ENCODE measurements around the gene SIL1.
"Not testable (repeated sequence)": the region's sequence is repeated elsewhere in the genome, so short reads cannot be mapped to it uniquely, and the experiment has no call there.

SIL1 gene

GRCh38 chr5:139062910-139063663, 135.1 kb downstream of the SIL1 start:
- DNase-seq: no peak

GRCh38 chr5:139061856-139062255, 136.3 kb downstream of the SIL1 start:
- DNase-seq: no peak

GRCh38 chr5:139061274-139061673, 136.9 kb downstream of the SIL1 start:
- DNase-seq: no peak

- DNase-seq: no peak
Measured at GRCh38 chr5:139058121-139058520, 140.0 kb downstream of the SIL1 start.

GRCh38 chr5:139057045-139057939, 140.9 kb downstream of the SIL1 start:
- DNase-seq: not testable (repeated sequence)

GRCh38 chr5:139052975-139053374, 145.2 kb downstream of the SIL1 start:
- DNase-seq: no peak

GRCh38 chr5:139051392-139051791, 146.8 kb downstream of the SIL1 start:
- DNase-seq: no peak

- no peak for DNase-seq
Measured at GRCh38 chr5:139050432-139050831, 147.7 kb downstream of the SIL1 start.

GRCh38 chr5:139049780-139050179, 148.4 kb downstream of the SIL1 start:
- no peak for DNase-seq

GRCh38 chr5:139046551-139046950, 151.6 kb downstream of the SIL1 start:
- no peak for DNase-seq

GRCh38 chr5:139043157-139043905, 154.8 kb downstream of the SIL1 start:
- DNase-seq: no peak

GRCh38 chr5:139040081-139040480, 158.1 kb downstream of the SIL1 start:
- DNase-seq: no peak

- no peak for DNase-seq
Measured at GRCh38 chr5:139038613-139039305, 159.4 kb downstream of the SIL1 start.

GRCh38 chr5:139037732-139038131, 160.4 kb downstream of the SIL1 start:
- DNase-seq: peak; percentile 19

GRCh38 chr5:139036332-139036731, 161.8 kb downstream of the SIL1 start:
- not testable (repeated sequence) for DNase-seq

GRCh38 chr5:139027150-139027549, 171.0 kb downstream of the SIL1 start:
- DNase-seq: no peak

GRCh38 chr5:139025651-139026050, 172.5 kb downstream of the SIL1 start:
- DNase-seq: no peak

- DNase-seq: no peak
Measured at GRCh38 chr5:139023286-139023685, 174.9 kb downstream of the SIL1 start.

GRCh38 chr5:139022528-139022927, 175.6 kb downstream of the SIL1 start:
- no peak for DNase-seq

- DNase-seq: no peak
Measured at GRCh38 chr5:139021346-139021745, 176.8 kb downstream of the SIL1 start.

GRCh38 chr5:139019880-139020279, 178.3 kb downstream of the SIL1 start:
- no peak for DNase-seq

GRCh38 chr5:139019211-139019610, 179.0 kb downstream of the SIL1 start:
- no peak for DNase-seq

- DNase-seq: no peak
Measured at GRCh38 chr5:139017624-139018023, 180.5 kb downstream of the SIL1 start.

Data from activated CD4-positive, alpha-beta T cell treated with anti-CD3 and anti-CD28 coated beads, Interleukin-2, Interleukin-6, amounts not matched to agents 100 ng/mL and 50 ng/mL, durations not matched to agents 16 hours and 8 hours (primary cell).